ENCODE measurements around the gene KRTAP10-6. TPM values are rescaled to one million over a fixed set of nuclear protein-coding genes. Genes with fewer than 3 reads are reported as not detected.

KRTAP10-6 gene
- total RNA-seq, 1 donor from 2014 or later: not detected

GRCh38 chr21:44626673-44627143 lies 34.4 kb upstream of the KRTAP10-6 start, which contains the start of gene KRTAP10-9:
KRTAP10-9 (plus strand) TSS chr21:44627093; CDS start chr21:44627172, 79 bp downstream.
- Mint-ChIP-seq H3K27me3 (ENCODE audit: low read depth) (peaks cover 8% of the 10 kb centered on the region), H3K4me1 (ENCODE audit: low read depth) (no peaks in the 10 kb centered on the region), H3K36me3 (ENCODE audit: low read depth) (peaks cover 15% of the 10 kb centered on the region), H3K9me3 (ENCODE audit: low read depth) (peaks cover 45% of the 10 kb centered on the region), H3K4me3 (ENCODE audit: unreplicated experiment) (no peak within 1 kb of the TSS), H3K27ac (ENCODE audit: unreplicated experiment) (no peak within 1 kb of the TSS)
- DNase-seq (ENCODE audit: low spot score): no peak
- TF ChIP-seq CTCF (IDR thresholded peaks at IDR 0.05): no peak

- Mint-ChIP-seq H3K4me3 (ENCODE audit: unreplicated experiment) (no peak overlapping the region), H3K27ac (ENCODE audit: unreplicated experiment) (no peak overlapping the region), H3K36me3 (ENCODE audit: low read depth) (peaks cover 13% of the 10 kb centered on the region), H3K4me1 (ENCODE audit: low read depth) (no peaks in the 10 kb centered on the region), H3K9me3 (ENCODE audit: low read depth) (peaks cover 40% of the 10 kb centered on the region), H3K27me3 (ENCODE audit: low read depth) (peaks cover 8% of the 10 kb centered on the region)
- TF ChIP-seq CTCF (IDR thresholded peaks at IDR 0.05): no peak
- no peak for DNase-seq (ENCODE audit: low spot score)
These were observed 34.0 kb upstream of the KRTAP10-6 start for GRCh38 chr21:44626262-44626661.

- Mint-ChIP-seq H3K27me3 (ENCODE audit: low read depth) (peaks cover 9% of the 10 kb centered on the region), H3K4me1 (ENCODE audit: low read depth) (no peaks in the 10 kb centered on the region), H3K36me3 (ENCODE audit: low read depth) (peaks cover 8% of the 10 kb centered on the region), H3K27ac (ENCODE audit: unreplicated experiment) (no peak overlapping the region), H3K9me3 (ENCODE audit: low read depth) (peaks cover 37% of the 10 kb centered on the region), H3K4me3 (ENCODE audit: unreplicated experiment) (no peak overlapping the region)
- TF ChIP-seq CTCF (IDR thresholded peaks at IDR 0.05): no peak
- DNase-seq (ENCODE audit: low spot score): no peak
These were observed 33.5 kb upstream of the KRTAP10-6 start for GRCh38 chr21:44625756-44626155.

- no peak for TF ChIP-seq CTCF (IDR thresholded peaks at IDR 0.05)
- H3K4me3 Mint-ChIP-seq (ENCODE audit: unreplicated experiment): no peak overlapping the region
- peaks cover 47% of the 10 kb centered on the region for H3K9me3 Mint-ChIP-seq (ENCODE audit: low read depth)
- no peak overlapping the region for H3K27ac Mint-ChIP-seq (ENCODE audit: unreplicated experiment)
- no peak for DNase-seq (ENCODE audit: low spot score)
- H3K27me3 Mint-ChIP-seq (ENCODE audit: low read depth): peaks cover 24% of the 10 kb centered on the region
- H3K36me3 Mint-ChIP-seq (ENCODE audit: low read depth): peaks cover 12% of the 10 kb centered on the region
- H3K4me1 Mint-ChIP-seq (ENCODE audit: low read depth): no peaks in the 10 kb centered on the region
These were observed 31.3 kb upstream of the KRTAP10-6 start for GRCh38 chr21:44623575-44623974.

- Mint-ChIP-seq H3K4me1 (ENCODE audit: low read depth) (no peaks in the 10 kb centered on the region), H3K9me3 (ENCODE audit: low read depth) (peaks cover 45% of the 10 kb centered on the region), H3K36me3 (ENCODE audit: low read depth) (peaks cover 12% of the 10 kb centered on the region), H3K27ac (ENCODE audit: unreplicated experiment) (no peak overlapping the region), H3K4me3 (ENCODE audit: unreplicated experiment) (no peak overlapping the region), H3K27me3 (ENCODE audit: low read depth) (peaks cover 45% of the 10 kb centered on the region)
- DNase-seq (ENCODE audit: low spot score): no peak
- no peak for TF ChIP-seq CTCF (IDR thresholded peaks at IDR 0.05)
These were observed 27.6 kb upstream of the KRTAP10-6 start for GRCh38 chr21:44619886-44620285.
